ENCODE results near the gene C16orf92.

The C16orf92 gene

GRCh38 chr16:30022887-30023286 is at the start of gene C16orf92:
TSS of gene C16orf92 (plus strand) at chr16:30023198. CDS start at chr16:30023341, 143 bp downstream.
- no peak for DNase-seq (ENCODE audit: low spot score)

GRCh38 chr16:29973384-29974246 is 49.4 kb upstream of the C16orf92 start, which contains the start of gene TAOK2:
TSS of gene TAOK2 (plus strand) at chr16:29973868. CDS start at chr16:29977773, 3,905 bp downstream.
- DNase-seq (ENCODE audit: low spot score): peak; percentile 99

GRCh38 chr16:29974291-29975133 is 48.5 kb upstream of the C16orf92 start:
- DNase-seq (ENCODE audit: low spot score): no peak

GRCh38 chr16:29975134-29975538 is 47.9 kb upstream of the C16orf92 start:
- DNase-seq (ENCODE audit: low spot score): no peak

GRCh38 chr16:29975811-29976511 is 47.0 kb upstream of the C16orf92 start:
- no peak for DNase-seq (ENCODE audit: low spot score)

- DNase-seq (ENCODE audit: low spot score): no peak
Observed at GRCh38 chr16:29977063-29977825, 45.8 kb upstream of the C16orf92 start.

GRCh38 chr16:29978081-29978480 is 44.9 kb upstream of the C16orf92 start:
- DNase-seq (ENCODE audit: low spot score): no peak

- DNase-seq (ENCODE audit: low spot score): no peak
Observed at GRCh38 chr16:29978564-29979270, 44.3 kb upstream of the C16orf92 start.

- no peak for DNase-seq (ENCODE audit: low spot score)
Observed at GRCh38 chr16:29982560-29983419, 40.2 kb upstream of the C16orf92 start.

GRCh38 chr16:29983420-29984136 is 39.4 kb upstream of the C16orf92 start:
- peak; percentile 44 for DNase-seq (ENCODE audit: low spot score)

- DNase-seq (ENCODE audit: low spot score): no peak
Observed at GRCh38 chr16:29984137-29984763, 38.7 kb upstream of the C16orf92 start.

- DNase-seq (ENCODE audit: low spot score): no peak
Observed at GRCh38 chr16:29984764-29985147, 38.2 kb upstream of the C16orf92 start.

- DNase-seq (ENCODE audit: low spot score): no peak
Observed at GRCh38 chr16:29985271-29985811, 37.7 kb upstream of the C16orf92 start.

- DNase-seq (ENCODE audit: low spot score): no peak
Observed at GRCh38 chr16:29986231-29986630, 36.8 kb upstream of the C16orf92 start.

GRCh38 chr16:29986931-29987330 is 36.1 kb upstream of the C16orf92 start:
- no peak for DNase-seq (ENCODE audit: low spot score)

GRCh38 chr16:29987371-29988085 is 35.5 kb upstream of the C16orf92 start:
- DNase-seq (ENCODE audit: low spot score): no peak

- no peak for DNase-seq (ENCODE audit: low spot score)
Observed at GRCh38 chr16:29988346-29989075, 34.5 kb upstream of the C16orf92 start.

Data from GM03348 (cell line).